Choroid plexus epithelial cell (primary cell): ENCODE results near the gene PASD1.

Source experiments
- DNase-seq: peaks from one replicate; pipeline ENCODE4 v3.0.0-alpha.2; 2010; ENCODE audit warnings: low read depth
- H3K4me3 ChIP-seq: 2 replicates; pipeline ENCODE4 v1.5.1; 2011; ENCODE audit warnings: low read depth, mild to moderate bottlenecking, control low read depth, low read length, moderate library complexity
- TF ChIP-seq, protein P1 (sequence below): conservative IDR thresholded peaks from 2 replicates; pipeline ENCODE4 v1.5.1; 2011; ENCODE audit warnings: low read depth, mild to moderate bottlenecking, control low read depth, inconsistent platforms, low read length, moderate library complexity

Gene PASD1

DNA sequence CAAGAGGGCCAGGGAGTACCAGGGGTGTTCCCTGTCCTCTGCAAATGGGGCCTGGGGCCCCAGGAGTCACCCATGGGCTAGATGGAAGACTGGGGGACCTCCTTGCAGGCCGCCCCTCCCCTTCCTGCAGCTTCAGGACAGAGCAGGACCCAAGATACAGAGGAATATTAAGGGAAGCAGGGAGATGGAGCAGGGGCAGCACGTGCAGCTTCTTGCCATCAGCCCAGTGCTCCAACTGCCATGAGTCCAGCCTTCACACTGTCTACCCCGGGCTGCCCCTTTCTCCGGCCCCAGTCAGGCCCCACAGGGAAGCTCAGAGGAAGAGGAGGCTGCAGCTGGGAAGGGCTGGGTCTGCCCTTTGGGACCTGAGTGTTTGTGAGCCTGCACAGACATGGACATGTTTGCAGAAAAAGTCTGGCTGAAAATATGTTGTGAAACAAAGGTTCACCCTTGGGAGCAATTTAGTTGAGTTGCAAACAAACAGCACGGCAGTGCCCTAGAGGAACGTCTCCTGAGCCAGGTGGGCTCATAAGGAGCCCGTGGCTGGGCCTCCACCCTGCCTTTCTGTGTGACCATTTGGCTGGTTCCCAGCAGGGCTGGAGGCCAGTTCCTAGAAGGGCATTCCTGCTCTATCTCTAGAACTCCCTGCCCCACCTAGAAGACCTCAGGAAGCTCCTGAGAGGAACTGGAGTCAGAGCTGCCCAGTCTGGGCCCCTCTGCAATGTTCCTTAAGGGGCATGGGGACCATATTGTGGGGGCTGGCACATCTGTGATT, 161.3 kb downstream of the PASD1 start:
- TF ChIP-seq, protein P1, sequence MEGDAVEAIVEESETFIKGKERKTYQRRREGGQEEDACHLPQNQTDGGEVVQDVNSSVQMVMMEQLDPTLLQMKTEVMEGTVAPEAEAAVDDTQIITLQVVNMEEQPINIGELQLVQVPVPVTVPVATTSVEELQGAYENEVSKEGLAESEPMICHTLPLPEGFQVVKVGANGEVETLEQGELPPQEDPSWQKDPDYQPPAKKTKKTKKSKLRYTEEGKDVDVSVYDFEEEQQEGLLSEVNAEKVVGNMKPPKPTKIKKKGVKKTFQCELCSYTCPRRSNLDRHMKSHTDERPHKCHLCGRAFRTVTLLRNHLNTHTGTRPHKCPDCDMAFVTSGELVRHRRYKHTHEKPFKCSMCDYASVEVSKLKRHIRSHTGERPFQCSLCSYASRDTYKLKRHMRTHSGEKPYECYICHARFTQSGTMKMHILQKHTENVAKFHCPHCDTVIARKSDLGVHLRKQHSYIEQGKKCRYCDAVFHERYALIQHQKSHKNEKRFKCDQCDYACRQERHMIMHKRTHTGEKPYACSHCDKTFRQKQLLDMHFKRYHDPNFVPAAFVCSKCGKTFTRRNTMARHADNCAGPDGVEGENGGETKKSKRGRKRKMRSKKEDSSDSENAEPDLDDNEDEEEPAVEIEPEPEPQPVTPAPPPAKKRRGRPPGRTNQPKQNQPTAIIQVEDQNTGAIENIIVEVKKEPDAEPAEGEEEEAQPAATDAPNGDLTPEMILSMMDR = no peak
- no peak for DNase-seq

DNA sequence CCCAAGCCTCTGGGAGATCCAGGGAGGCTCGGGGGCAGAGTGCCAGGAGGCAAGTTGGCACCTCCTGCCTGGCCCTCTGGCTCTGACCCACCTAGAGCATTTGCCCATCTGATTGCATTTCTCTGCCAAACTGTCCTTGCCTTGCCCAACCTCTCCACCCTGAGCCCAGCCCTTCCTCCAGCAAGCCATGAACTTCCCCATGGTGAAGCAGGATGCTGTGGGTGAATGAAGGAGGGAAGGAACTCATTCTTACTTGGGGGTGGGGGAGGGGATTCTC, 161.8 kb downstream of the PASD1 start:
- TF ChIP-seq, protein P1 = no peak
- no peak for DNase-seq
- H3K4me3 ChIP-seq = no peak overlapping the region

More for the DNA sequence above, 161.3 kb downstream of the PASD1 start:
- H3K4me3 ChIP-seq = no peak overlapping the region
